Activated CD4-positive, alpha-beta T cell treated with anti-CD3 and anti-CD28 coated beads, Interleukin-2, amount 50 U/mL, for 16 hours (primary cell): ENCODE measurements around the gene GIPC3.

Experiments
- DNase-seq: peaks from one replicate; pipeline ENCODE4 v3.0.0-alpha.2; 2020

GIPC3 gene

DNA sequence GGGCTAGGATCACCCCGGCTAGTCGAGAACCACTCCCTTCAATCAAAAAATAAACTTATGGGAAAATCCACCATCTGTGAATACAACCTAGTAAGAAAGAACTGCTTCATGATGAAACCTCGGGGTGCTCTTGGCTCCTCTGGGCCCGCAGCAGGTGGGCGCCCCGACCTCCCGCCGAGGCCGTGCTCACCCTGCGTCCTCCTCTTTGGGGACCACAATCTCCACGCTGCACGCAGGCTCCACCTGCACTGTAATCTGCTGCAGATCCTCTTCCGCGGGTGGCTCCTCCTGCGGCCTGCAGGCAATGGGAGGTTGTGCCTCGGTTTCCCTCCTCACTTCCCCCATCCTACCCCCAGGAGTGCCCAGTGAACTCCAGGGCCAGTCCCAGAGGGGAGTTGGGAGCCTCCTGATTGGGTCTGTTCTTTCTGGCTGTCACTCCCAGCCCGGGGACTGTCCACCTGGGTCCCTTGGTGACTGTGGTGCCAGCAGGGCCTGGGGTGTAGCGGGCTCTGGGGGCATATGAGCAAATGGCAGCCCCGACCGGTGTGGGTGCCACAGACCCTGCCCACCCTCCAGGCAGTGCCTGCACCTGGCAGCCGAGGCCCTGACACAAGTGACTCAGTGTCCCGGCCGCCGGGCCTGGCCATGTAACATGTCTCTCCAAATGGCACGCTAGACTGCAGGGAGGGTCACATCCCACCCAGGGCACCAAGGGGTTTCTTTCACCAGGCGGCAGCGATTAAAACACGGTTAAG lies 56.4 kb downstream of the GIPC3 start:
- DNase-seq: no peak

DNA sequence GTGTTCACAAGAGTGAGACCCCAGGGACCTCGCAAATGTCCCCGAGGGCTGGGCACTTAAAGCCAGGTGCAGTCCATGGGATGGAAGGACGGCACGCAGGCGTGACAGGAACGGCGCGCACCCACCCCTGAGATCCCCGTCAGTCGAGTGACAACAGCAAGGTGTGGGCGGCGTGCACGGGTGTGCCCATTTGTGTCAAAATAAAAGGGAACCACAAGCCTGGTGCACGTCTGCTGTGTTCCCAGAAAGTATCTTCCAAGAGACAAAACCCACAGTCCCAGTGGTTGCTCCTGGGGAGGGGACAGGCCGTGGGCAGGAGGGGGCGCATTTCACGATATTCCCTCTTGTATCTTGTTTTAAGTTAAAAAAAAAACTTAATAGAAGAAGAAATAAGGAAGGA lies 57.0 kb downstream of the GIPC3 start:
- DNase-seq: no peak
